ENCODE measurements around the gene ADORA1. TPM values are rescaled to one million over a fixed set of nuclear protein-coding genes. Genes with fewer than 3 reads are reported as not detected.

The ADORA1 gene
- total RNA-seq, 1 donor from 2014 or later, result 0.14 TPM

DNA sequence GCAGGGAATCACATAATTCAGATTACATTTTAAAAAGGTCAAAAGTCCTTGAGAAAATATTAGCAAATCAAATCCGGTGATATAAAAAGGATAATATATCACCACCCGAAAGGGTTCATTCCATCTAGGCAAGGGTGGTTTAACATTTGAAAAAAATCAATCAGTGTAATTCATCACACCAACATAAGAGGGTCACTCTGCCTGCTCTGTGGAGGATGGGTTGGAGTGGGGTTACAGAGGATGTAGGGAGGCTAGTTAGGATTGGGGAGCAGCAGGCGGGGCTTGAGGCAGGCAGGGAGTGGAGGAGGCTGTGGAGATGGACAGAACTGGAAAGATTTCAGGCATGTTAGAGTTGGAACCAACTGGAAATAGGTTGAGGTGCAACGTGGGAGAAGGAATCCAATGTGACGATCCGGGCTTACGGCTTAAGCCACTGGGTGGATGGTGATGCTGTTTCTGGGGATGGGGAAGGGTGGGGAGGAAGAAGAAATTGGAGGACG lies 12.5 kb downstream of the ADORA1 start:
- peaks cover 13% of the 10 kb centered on the region for H3K27me3 Mint-ChIP-seq
- no peaks in the 10 kb centered on the region for H3K36me3 Mint-ChIP-seq (ENCODE audit: insufficient read depth)
- no peak overlapping the region for H3K27ac Mint-ChIP-seq
- H3K4me1 Mint-ChIP-seq (ENCODE audit: low read depth), result peaks cover 5% of the 10 kb centered on the region
- H3K4me3 Mint-ChIP-seq (ENCODE audit: low read depth), result no peak overlapping the region
- no peak for DNase-seq (ENCODE audit: low spot score, unreplicated experiment)
- TF ChIP-seq, protein P1, sequence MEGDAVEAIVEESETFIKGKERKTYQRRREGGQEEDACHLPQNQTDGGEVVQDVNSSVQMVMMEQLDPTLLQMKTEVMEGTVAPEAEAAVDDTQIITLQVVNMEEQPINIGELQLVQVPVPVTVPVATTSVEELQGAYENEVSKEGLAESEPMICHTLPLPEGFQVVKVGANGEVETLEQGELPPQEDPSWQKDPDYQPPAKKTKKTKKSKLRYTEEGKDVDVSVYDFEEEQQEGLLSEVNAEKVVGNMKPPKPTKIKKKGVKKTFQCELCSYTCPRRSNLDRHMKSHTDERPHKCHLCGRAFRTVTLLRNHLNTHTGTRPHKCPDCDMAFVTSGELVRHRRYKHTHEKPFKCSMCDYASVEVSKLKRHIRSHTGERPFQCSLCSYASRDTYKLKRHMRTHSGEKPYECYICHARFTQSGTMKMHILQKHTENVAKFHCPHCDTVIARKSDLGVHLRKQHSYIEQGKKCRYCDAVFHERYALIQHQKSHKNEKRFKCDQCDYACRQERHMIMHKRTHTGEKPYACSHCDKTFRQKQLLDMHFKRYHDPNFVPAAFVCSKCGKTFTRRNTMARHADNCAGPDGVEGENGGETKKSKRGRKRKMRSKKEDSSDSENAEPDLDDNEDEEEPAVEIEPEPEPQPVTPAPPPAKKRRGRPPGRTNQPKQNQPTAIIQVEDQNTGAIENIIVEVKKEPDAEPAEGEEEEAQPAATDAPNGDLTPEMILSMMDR (IDR thresholded peaks at IDR 0.05; ENCODE audit: unreplicated experiment), result no peak
- H3K9me3 Mint-ChIP-seq (ENCODE audit: low read depth), result no peaks in the 10 kb centered on the region

DNA sequence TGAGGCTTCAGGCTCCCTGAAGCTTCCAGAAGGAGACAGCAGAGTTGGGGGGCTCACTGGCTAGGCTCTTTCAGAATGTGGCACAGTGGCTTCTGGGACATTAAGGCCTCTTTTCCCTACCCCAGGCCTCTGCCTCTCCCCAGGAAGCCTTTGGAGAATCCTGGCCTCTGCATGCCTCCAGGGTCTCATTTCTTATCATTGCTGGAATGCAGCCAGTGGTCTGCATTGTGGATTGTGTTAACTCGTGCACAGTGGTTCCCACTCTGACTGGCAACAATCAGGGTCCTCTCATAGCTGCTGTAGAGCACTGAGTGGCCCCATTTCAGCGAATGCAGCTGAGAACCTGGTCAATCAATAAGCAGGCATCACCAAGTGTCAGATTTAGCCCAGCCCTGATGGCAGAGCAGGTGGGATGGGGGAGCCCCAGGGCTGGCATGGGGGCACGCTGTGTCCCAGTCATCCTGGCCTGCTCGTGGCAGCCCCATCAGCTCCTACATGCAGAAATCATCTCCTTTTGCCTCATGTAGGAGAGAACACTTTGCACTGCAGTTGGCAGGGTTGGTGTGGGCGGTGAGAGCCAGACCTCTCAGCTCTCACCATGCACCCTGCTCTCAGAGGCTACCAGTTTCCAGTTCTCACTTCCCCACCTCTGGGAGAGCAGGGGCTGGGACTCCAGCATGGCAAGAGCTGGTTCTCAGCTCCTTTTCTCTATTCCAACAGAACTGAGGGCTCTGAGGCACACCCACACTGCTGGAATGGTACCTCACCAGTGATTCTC lies 13.4 kb downstream of the ADORA1 start:
- Mint-ChIP-seq H3K36me3 (ENCODE audit: insufficient read depth) (no peaks in the 10 kb centered on the region), H3K27ac (no peak overlapping the region), H3K9me3 (ENCODE audit: low read depth) (no peaks in the 10 kb centered on the region), H3K27me3 (peaks cover 13% of the 10 kb centered on the region), H3K4me3 (ENCODE audit: low read depth) (no peak overlapping the region), H3K4me1 (ENCODE audit: low read depth) (peaks cover 2% of the 10 kb centered on the region)
- DNase-seq (ENCODE audit: low spot score, unreplicated experiment), result no peak
- TF ChIP-seq, protein P1 (IDR thresholded peaks at IDR 0.05; ENCODE audit: unreplicated experiment), result no peak

DNA sequence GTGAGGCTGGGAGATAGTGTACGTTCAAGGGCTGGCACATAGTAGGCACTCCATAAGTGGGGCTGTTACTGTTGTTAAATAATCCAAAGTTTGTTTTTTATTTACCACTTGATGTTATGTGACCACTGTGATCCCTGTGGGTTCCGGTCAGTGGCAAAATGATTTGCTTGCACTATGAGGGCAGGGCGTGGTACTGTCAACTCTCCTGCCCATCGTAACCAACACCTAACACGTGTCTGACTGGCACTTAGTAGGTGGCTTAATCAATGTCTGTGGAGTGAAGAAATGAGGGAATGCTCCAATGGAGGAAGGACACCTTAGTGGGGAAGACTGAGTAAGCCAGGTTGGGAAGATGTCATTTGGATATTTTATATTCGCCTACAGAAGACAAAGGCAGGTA lies 14.6 kb downstream of the ADORA1 start:
- H3K4me3 Mint-ChIP-seq (ENCODE audit: low read depth), result no peak overlapping the region
- TF ChIP-seq, protein P1 (IDR thresholded peaks at IDR 0.05; ENCODE audit: unreplicated experiment), result no peak
- no peak overlapping the region for H3K27ac Mint-ChIP-seq
- no peaks in the 10 kb centered on the region for H3K36me3 Mint-ChIP-seq (ENCODE audit: insufficient read depth)
- peaks cover 2% of the 10 kb centered on the region for H3K4me1 Mint-ChIP-seq (ENCODE audit: low read depth)
- H3K27me3 Mint-ChIP-seq, result peaks cover 8% of the 10 kb centered on the region
- no peak for DNase-seq (ENCODE audit: low spot score, unreplicated experiment)
- no peaks in the 10 kb centered on the region for H3K9me3 Mint-ChIP-seq (ENCODE audit: low read depth)

DNA sequence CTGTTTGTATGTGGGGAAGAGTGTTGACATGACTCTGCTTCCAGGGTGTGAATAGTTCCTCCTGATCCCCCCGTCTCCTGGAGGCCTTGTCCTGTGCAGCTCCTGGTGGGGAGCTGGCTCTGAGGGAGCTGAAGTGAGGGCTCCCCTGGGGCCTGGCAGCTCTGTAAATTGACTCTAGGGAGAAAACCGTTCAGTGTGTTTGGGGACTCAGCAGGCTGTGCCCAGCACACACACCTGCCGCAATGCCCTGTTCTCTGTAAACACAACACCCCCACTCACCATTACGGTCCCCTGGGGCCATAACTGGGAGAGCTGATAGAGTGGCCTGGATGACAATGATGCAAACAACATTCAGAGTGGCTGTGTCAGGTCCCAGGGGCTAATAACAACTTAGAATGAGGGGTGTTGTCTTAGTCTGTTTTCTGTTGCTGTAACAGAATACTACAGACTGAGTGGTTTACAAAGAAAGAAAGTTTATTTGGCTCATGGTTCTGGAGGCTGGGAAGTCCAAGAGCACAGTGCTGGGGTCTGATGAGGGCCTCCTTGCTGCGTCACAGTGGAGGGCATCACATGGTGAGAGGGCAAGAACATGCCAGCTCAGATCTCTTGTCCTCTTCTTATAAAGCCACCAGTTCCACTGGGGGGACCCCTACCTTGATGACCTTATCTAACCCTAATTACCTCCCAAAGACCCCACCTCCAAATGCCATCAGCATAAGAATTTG lies 15.3 kb downstream of the ADORA1 start:
- Mint-ChIP-seq H3K27ac (no peak overlapping the region), H3K9me3 (ENCODE audit: low read depth) (no peaks in the 10 kb centered on the region), H3K36me3 (ENCODE audit: insufficient read depth) (no peaks in the 10 kb centered on the region), H3K4me3 (ENCODE audit: low read depth) (no peak overlapping the region), H3K27me3 (peaks cover 5% of the 10 kb centered on the region), H3K4me1 (ENCODE audit: low read depth) (peaks cover 2% of the 10 kb centered on the region)
- TF ChIP-seq, protein P1 (IDR thresholded peaks at IDR 0.05; ENCODE audit: unreplicated experiment), result no peak
- no peak for DNase-seq (ENCODE audit: low spot score, unreplicated experiment)

DNA sequence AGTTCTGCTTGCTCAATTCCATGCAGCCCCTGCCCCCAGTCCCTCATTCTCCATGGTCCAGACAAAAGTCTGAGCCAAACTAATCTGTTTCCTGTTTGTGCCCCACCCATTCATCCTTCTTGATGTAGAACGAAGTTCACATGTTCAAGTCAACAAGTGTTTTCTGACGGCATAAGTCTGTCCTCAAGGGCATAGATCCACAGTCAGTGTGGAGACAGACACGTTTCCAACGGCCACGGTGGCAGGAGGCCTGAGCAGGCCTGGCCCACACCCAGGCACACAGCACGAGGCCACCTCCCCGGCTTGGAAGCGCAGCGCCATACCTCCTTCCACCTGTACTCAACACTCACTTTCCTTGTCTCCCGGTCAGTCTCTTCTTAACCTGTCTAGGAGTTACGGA lies 16.1 kb downstream of the ADORA1 start:
- H3K9me3 Mint-ChIP-seq (ENCODE audit: low read depth), result no peaks in the 10 kb centered on the region
- H3K4me3 Mint-ChIP-seq (ENCODE audit: low read depth), result no peak overlapping the region
- H3K27ac Mint-ChIP-seq, result peak overlapping the region; percentile 72
- TF ChIP-seq, protein P1 (IDR thresholded peaks at IDR 0.05; ENCODE audit: unreplicated experiment), result no peak
- H3K4me1 Mint-ChIP-seq (ENCODE audit: low read depth), result peaks cover 2% of the 10 kb centered on the region
- peaks cover 5% of the 10 kb centered on the region for H3K27me3 Mint-ChIP-seq
- no peak for DNase-seq (ENCODE audit: low spot score, unreplicated experiment)
- H3K36me3 Mint-ChIP-seq (ENCODE audit: insufficient read depth), result no peaks in the 10 kb centered on the region

All from progenitor cell of endocrine pancreas (in vitro differentiated cells).